ENCODE data around the gene MARCKS. TPM values are rescaled to one million over a fixed set of nuclear protein-coding genes. Genes with fewer than 3 reads are reported as not detected.

Gene MARCKS
- total RNA-seq: 199 TPM

GRCh38 chr6:113856625-113857555 is at the start of gene MARCKS:
Gene MARCKS (plus strand): TSS chr6:113857345. CDS start chr6:113857746, 401 bp downstream.
- DNase-seq (ENCODE audit: low spot score) (peak; percentile 90), ATAC-seq (peak; percentile 82)
- intact Hi-C loops (cut with DNase I): no loop called here

GRCh38 chr6:113809826-113810225 is 47.3 kb upstream of the MARCKS start:
- intact Hi-C loops (cut with DNase I): no loop called here
- peak; percentile 43 for ATAC-seq
- DNase-seq (ENCODE audit: low spot score): no peak

GRCh38 chr6:113813142-113813541 is 44.0 kb upstream of the MARCKS start:
- DNase-seq (ENCODE audit: low spot score): no peak
- peak; percentile 27 for ATAC-seq
- intact Hi-C loops (cut with DNase I): no loop called here

- ATAC-seq: peak; percentile 63
- no peak for DNase-seq (ENCODE audit: low spot score)
- intact Hi-C loops (cut with DNase I): no loop called here
Observed at GRCh38 chr6:113818578-113818977, 38.6 kb upstream of the MARCKS start.

GRCh38 chr6:113819169-113819830 is 37.8 kb upstream of the MARCKS start:
- no peak for DNase-seq (ENCODE audit: low spot score)
- no peak for ATAC-seq
- intact Hi-C loops (cut with DNase I): no loop called here

GRCh38 chr6:113820761-113821160 is 36.4 kb upstream of the MARCKS start:
- no peak for DNase-seq (ENCODE audit: low spot score)
- ATAC-seq: no peak
- intact Hi-C loops (cut with DNase I): no loop called here

GRCh38 chr6:113821445-113821844 is 35.7 kb upstream of the MARCKS start:
- ATAC-seq: no peak
- intact Hi-C loops (cut with DNase I): no loop called here
- DNase-seq (ENCODE audit: low spot score): no peak

- ATAC-seq (peak; percentile 63), DNase-seq (ENCODE audit: low spot score) (no peak)
- intact Hi-C loops (cut with DNase I): no loop called here
Observed at GRCh38 chr6:113823916-113824315, 33.2 kb upstream of the MARCKS start.

- intact Hi-C loops (cut with DNase I): no loop called here
- no peak for DNase-seq (ENCODE audit: low spot score)
- peak; percentile 60 for ATAC-seq
Observed at GRCh38 chr6:113824411-113824810, 32.7 kb upstream of the MARCKS start.

GRCh38 chr6:113824866-113825265 is 32.3 kb upstream of the MARCKS start:
- DNase-seq (ENCODE audit: low spot score): no peak
- ATAC-seq: peak; percentile 65
- intact Hi-C loops (cut with DNase I): no loop called here

GRCh38 chr6:113825781-113826180 is 31.4 kb upstream of the MARCKS start:
- intact Hi-C loops (cut with DNase I): no loop called here
- DNase-seq (ENCODE audit: low spot score) (peak; percentile 84), ATAC-seq (peak; percentile 81)

- ATAC-seq: no peak
- no peak for DNase-seq (ENCODE audit: low spot score)
- intact Hi-C loops (cut with DNase I): no loop called here
Observed at GRCh38 chr6:113828984-113829695, 28.0 kb upstream of the MARCKS start.

GRCh38 chr6:113829696-113830045 is 27.5 kb upstream of the MARCKS start:
- DNase-seq (ENCODE audit: low spot score) (no peak), ATAC-seq (peak; percentile 53)
- intact Hi-C loops (cut with DNase I): no loop called here

GRCh38 chr6:113830140-113830539 is 27.0 kb upstream of the MARCKS start:
- no peak for ATAC-seq

GRCh38 chr6:113833537-113833936 is 23.6 kb upstream of the MARCKS start:
- ATAC-seq (no peak), DNase-seq (ENCODE audit: low spot score) (no peak)
- intact Hi-C loops (cut with DNase I): no loop called here

More at GRCh38 chr6:113830140-113830539, 27.0 kb upstream of the MARCKS start:
- intact Hi-C loops (cut with DNase I): no loop called here
- DNase-seq (ENCODE audit: low spot score): no peak

GRCh38 chr6:113837170-113837569 is 20.0 kb upstream of the MARCKS start:
- intact Hi-C loops (cut with DNase I): no loop called here
- ATAC-seq: no peak
- DNase-seq (ENCODE audit: low spot score): no peak

- no peak for ATAC-seq
- intact Hi-C loops (cut with DNase I): no loop called here
- DNase-seq (ENCODE audit: low spot score): no peak
Observed at GRCh38 chr6:113842165-113842564, 15.0 kb upstream of the MARCKS start.

- intact Hi-C loops (cut with DNase I): no loop called here
- ATAC-seq (no peak), DNase-seq (ENCODE audit: low spot score) (no peak)
Observed at GRCh38 chr6:113843500-113844073, 13.6 kb upstream of the MARCKS start.

- no peak for ATAC-seq
- DNase-seq (ENCODE audit: low spot score): no peak
- intact Hi-C loops (cut with DNase I): no loop called here
Observed at GRCh38 chr6:113846577-113846976, 10.6 kb upstream of the MARCKS start.
